ENCODE data around the gene ELOVL5. TPM values are rescaled to one million over a fixed set of nuclear protein-coding genes. Genes with fewer than 3 reads are reported as not detected.

ELOVL5 gene
- total RNA-seq, 1 donor from 2014 or later: 52.8 TPM

DNA sequence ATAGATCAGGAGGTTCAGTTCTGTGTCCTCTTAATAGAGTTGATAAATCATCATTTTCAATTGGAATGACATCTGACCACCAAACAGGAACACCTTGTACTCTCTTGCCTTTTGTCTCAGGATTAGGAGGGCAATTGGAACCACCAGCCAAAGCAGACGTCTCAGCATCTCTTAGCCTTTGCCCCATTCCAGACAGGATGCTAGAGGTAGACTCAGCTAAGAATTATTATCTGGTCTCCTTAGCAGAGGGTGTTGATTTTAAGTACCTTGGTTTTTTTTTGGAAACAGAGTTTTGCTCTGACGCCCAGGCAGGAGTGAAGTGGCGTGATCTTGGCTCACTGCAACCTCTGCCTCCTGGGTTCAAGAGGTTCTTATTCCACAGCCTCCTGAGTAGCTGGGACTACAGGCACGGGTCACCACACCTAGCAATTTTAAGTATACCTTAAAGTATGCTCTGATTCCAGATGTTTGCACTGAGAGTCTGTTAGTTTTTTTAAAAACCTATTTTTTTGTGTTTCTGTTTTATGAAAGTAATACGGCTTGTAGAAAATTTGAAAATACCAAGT lies 28.0 kb upstream of the ELOVL5 start:
- Histone ChIP-seq H3K27me3 (ENCODE audit: insufficient read depth, low read length) (peaks cover 13% of the 10 kb centered on the region), H3K9me3 (ENCODE audit: insufficient read depth, low read depth, low read length) (peaks cover 1% of the 10 kb centered on the region), H2AFZ (ENCODE audit: low read depth, low read length) (no peak overlapping the region), H3K9ac (ENCODE audit: low read length) (no peak overlapping the region), H3K4me1 (ENCODE audit: insufficient read depth, low read length) (no peaks in the 10 kb centered on the region), H3K79me2 (ENCODE audit: insufficient read depth, low read length) (no peaks in the 10 kb centered on the region), H4K20me1 (ENCODE audit: insufficient read depth, low read length) (no peaks in the 10 kb centered on the region), H3K4me2 (ENCODE audit: low read length) (no peak overlapping the region), H3K27ac (ENCODE audit: low read depth, low read length) (no peak overlapping the region), H3K4me3 (ENCODE audit: insufficient read depth, low read depth, low read length) (no peak overlapping the region), H3K36me3 (ENCODE audit: insufficient read depth, low read length) (no peaks in the 10 kb centered on the region)
- Mint-ChIP-seq H3K27ac (ENCODE audit: unreplicated experiment) (no peak overlapping the region), H3K27me3 (ENCODE audit: low read depth, unreplicated experiment) (peaks cover 7% of the 10 kb centered on the region), H3K9me3 (ENCODE audit: unreplicated experiment) (no peaks in the 10 kb centered on the region), H3K36me3 (ENCODE audit: low read depth, unreplicated experiment) (no peaks in the 10 kb centered on the region), H3K4me1 (ENCODE audit: low read depth, unreplicated experiment) (peaks cover 5% of the 10 kb centered on the region), H3K4me3 (ENCODE audit: unreplicated experiment) (no peak overlapping the region)
- no peak for FAIRE-seq
- TF ChIP-seq, protein P1, sequence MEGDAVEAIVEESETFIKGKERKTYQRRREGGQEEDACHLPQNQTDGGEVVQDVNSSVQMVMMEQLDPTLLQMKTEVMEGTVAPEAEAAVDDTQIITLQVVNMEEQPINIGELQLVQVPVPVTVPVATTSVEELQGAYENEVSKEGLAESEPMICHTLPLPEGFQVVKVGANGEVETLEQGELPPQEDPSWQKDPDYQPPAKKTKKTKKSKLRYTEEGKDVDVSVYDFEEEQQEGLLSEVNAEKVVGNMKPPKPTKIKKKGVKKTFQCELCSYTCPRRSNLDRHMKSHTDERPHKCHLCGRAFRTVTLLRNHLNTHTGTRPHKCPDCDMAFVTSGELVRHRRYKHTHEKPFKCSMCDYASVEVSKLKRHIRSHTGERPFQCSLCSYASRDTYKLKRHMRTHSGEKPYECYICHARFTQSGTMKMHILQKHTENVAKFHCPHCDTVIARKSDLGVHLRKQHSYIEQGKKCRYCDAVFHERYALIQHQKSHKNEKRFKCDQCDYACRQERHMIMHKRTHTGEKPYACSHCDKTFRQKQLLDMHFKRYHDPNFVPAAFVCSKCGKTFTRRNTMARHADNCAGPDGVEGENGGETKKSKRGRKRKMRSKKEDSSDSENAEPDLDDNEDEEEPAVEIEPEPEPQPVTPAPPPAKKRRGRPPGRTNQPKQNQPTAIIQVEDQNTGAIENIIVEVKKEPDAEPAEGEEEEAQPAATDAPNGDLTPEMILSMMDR (IDR thresholded peaks at IDR 0.05; ENCODE audit: insufficient read depth, low read depth, low read length): no peak
- DNase-seq (ENCODE audit: low read depth): no peak

DNA sequence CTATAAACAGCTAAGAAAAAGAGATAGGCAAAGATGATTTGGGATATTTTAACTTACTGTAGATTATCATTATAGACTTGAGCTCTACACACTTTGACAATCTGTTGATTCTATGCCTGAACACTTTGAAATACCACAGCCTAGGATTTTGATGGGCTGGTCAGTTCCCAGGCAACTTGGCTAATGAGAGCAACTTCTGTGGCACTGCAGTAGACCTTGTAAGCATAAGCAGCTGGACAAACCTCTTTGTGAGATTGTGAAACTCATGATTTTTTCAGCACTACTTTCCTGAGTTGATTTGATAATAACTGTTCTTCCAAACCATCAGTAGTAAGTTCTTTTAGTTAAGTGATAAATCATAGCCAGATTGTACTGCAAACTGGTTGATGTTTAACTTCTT lies 27.1 kb upstream of the ELOVL5 start:
- no peak for DNase-seq (ENCODE audit: low read depth)
- no peak overlapping the region for H3K9ac ChIP-seq (ENCODE audit: low read length)
- Mint-ChIP-seq H3K27me3 (ENCODE audit: low read depth, unreplicated experiment) (peaks cover 7% of the 10 kb centered on the region), H3K4me1 (ENCODE audit: low read depth, unreplicated experiment) (peaks cover 5% of the 10 kb centered on the region), H3K4me3 (ENCODE audit: unreplicated experiment) (no peak overlapping the region), H3K27ac (ENCODE audit: unreplicated experiment) (no peak overlapping the region), H3K36me3 (ENCODE audit: low read depth, unreplicated experiment) (no peaks in the 10 kb centered on the region), H3K9me3 (ENCODE audit: unreplicated experiment) (no peaks in the 10 kb centered on the region)
- no peak overlapping the region for H2AFZ ChIP-seq (ENCODE audit: low read depth, low read length)
- H3K9me3 ChIP-seq (ENCODE audit: insufficient read depth, low read depth, low read length): no peaks in the 10 kb centered on the region
- no peak overlapping the region for H3K4me2 ChIP-seq (ENCODE audit: low read length)
- H3K79me2 ChIP-seq (ENCODE audit: insufficient read depth, low read length): no peaks in the 10 kb centered on the region
- H4K20me1 ChIP-seq (ENCODE audit: insufficient read depth, low read length): no peaks in the 10 kb centered on the region
- no peak for FAIRE-seq
- no peaks in the 10 kb centered on the region for H3K4me1 ChIP-seq (ENCODE audit: insufficient read depth, low read length)
- no peak overlapping the region for H3K27ac ChIP-seq (ENCODE audit: low read depth, low read length)
- H3K36me3 ChIP-seq (ENCODE audit: insufficient read depth, low read length): no peaks in the 10 kb centered on the region
- H3K27me3 ChIP-seq (ENCODE audit: insufficient read depth, low read length): peaks cover 13% of the 10 kb centered on the region
- H3K4me3 ChIP-seq (ENCODE audit: insufficient read depth, low read depth, low read length): no peak overlapping the region
- TF ChIP-seq, protein P1 (IDR thresholded peaks at IDR 0.05; ENCODE audit: insufficient read depth, low read depth, low read length): no peak
- TF ChIP-seq EZH2 (IDR thresholded peaks at IDR 0.05; ENCODE audit: insufficient read depth, low read length): no peak

DNA sequence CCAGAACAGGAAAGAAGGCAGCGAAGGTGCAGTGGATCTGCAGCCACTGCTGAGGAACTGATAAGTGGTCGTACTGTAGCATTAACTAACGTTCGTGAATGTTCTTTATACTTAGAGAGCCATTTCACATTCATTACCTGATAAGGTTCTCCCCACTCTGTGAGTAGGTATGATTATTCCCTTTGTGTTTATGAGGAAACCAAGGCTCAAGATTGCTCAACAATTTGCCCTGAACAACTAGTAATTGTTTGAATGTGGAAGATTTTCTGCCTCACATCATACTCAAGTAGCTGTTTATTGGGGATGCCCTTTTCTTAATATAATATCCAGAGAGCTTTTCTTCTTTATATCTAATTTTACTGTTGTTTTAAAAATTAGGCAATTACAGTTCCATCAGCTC lies 24.9 kb upstream of the ELOVL5 start:
- H3K9me3 ChIP-seq (ENCODE audit: insufficient read depth, low read depth, low read length): no peaks in the 10 kb centered on the region

More for the DNA sequence above, 24.9 kb upstream of the ELOVL5 start:
- H3K27me3 Mint-ChIP-seq (ENCODE audit: low read depth, unreplicated experiment): peaks cover 9% of the 10 kb centered on the region
- no peak overlapping the region for H3K4me2 ChIP-seq (ENCODE audit: low read length)
- no peak overlapping the region for H3K27ac ChIP-seq (ENCODE audit: low read depth, low read length)
- H3K27me3 ChIP-seq (ENCODE audit: insufficient read depth, low read length): peaks cover 13% of the 10 kb centered on the region
- no peaks in the 10 kb centered on the region for H3K9me3 Mint-ChIP-seq (ENCODE audit: unreplicated experiment)
- H3K4me1 ChIP-seq (ENCODE audit: insufficient read depth, low read length): peaks cover 4% of the 10 kb centered on the region
- no peaks in the 10 kb centered on the region for H3K36me3 Mint-ChIP-seq (ENCODE audit: low read depth, unreplicated experiment)
- no peak overlapping the region for H3K9ac ChIP-seq (ENCODE audit: low read length)
- H3K27ac Mint-ChIP-seq (ENCODE audit: unreplicated experiment): no peak overlapping the region
- H3K36me3 ChIP-seq (ENCODE audit: insufficient read depth, low read length): no peaks in the 10 kb centered on the region
- no peaks in the 10 kb centered on the region for H4K20me1 ChIP-seq (ENCODE audit: insufficient read depth, low read length)
- FAIRE-seq (no peak), DNase-seq (ENCODE audit: low read depth) (no peak)
- no peak for TF ChIP-seq EZH2 (IDR thresholded peaks at IDR 0.05; ENCODE audit: insufficient read depth, low read length)
- TF ChIP-seq, protein P1 (IDR thresholded peaks at IDR 0.05; ENCODE audit: insufficient read depth, low read depth, low read length): no peak
- peaks cover 10% of the 10 kb centered on the region for H3K4me1 Mint-ChIP-seq (ENCODE audit: low read depth, unreplicated experiment)
- no peak overlapping the region for H3K4me3 Mint-ChIP-seq (ENCODE audit: unreplicated experiment)
- no peaks in the 10 kb centered on the region for H3K79me2 ChIP-seq (ENCODE audit: insufficient read depth, low read length)
- no peak overlapping the region for H3K4me3 ChIP-seq (ENCODE audit: insufficient read depth, low read depth, low read length)
- H2AFZ ChIP-seq (ENCODE audit: low read depth, low read length): no peak overlapping the region

All from astrocyte (in vitro differentiated cells and primary cell).